GM12878 (cell line): ENCODE measurements around the gene KDM4C. TPM values are rescaled to one million over a fixed set of nuclear protein-coding genes. Genes with fewer than 3 reads are reported as not detected.

Experiments
- ATAC-seq: fragments of 200-7000 bp; cut with Tn5 transposase; 3 replicates; pipeline ENCODE4 v1.9.1; 2020; ENCODE audit warnings: mild to moderate bottlenecking, moderate library complexity
- BruUV-seq: library from RNA; stranded (reverse); fragments of 400-500 nt; replicated peaks from 2 replicates; lab custom pipeline; 2021; lab: Mats Ljungman, UMichigan
- CTCF ChIA-PET: fragments of 300-600 bp; sonication (Branson Sonifier 250); formaldehyde crosslinking; extraction: SDS; loops from one replicate; lab custom pipeline; 2021; ENCODE audit warnings: inconsistent platforms; lab: Yijun Ruan, JAX
- POLR2A ChIA-PET: fragments of 350-600 bp; formaldehyde crosslinking; extraction: SDS; loops from one replicate; lab custom pipeline; 2021; ENCODE audit warnings: inconsistent platforms; lab: Charles Lee
- RAD21 ChIA-PET: fragments of 300-600 bp; sonication (Branson Sonifier 250); formaldehyde crosslinking; loops from one replicate; lab custom pipeline; 2023; ENCODE audit warnings: antibody characterized with exemption; ENCODE audit not compliant: unreplicated experiment; lab: Charles Lee
- SMC1A ChIA-PET: fragments of 300-600 bp; sonication (Branson Sonifier 250); formaldehyde crosslinking; loops from one replicate; lab custom pipeline; 2023; ENCODE audit not compliant: unreplicated experiment, uncharacterized antibody; lab: Charles Lee
- DNase-seq: peaks from one replicate; pipeline ENCODE4 v3.0.0-alpha.2; 2011; ENCODE audit warnings: low read depth, low spot score
- FAIRE-seq: peaks from 3 replicates; lab custom pipeline; 2011; peaks lifted over from hg19 to GRCh38; lab: Jason Lieb, UNC
- H2AFZ ChIP-seq: 2 replicates; pipeline ENCODE4 v1.6.0; 2011; ENCODE audit warnings: low read depth, low read length, control low read depth; ENCODE audit not compliant: control insufficient read depth
- H3K27ac ChIP-seq: 2 replicates; pipeline ENCODE4 v1.5.1; 2011; ENCODE audit warnings: control low read depth; ENCODE audit not compliant: control insufficient read depth, insufficient read depth
- H3K27me3 ChIP-seq, 2 experiments: replicated peaks in 1 of 2; 2 replicates each; pipeline versions ENCODE4 v1.6.0 to v1.6.1; 2011; ENCODE audit warnings: low read length in 1 of 2; ENCODE audit not compliant: control insufficient read depth in 2 of 2, insufficient read depth in 2 of 2
- H3K36me3 ChIP-seq, 2 experiments: 2 replicates each; pipeline ENCODE4 v1.5.1; 2011; ENCODE audit warnings: low read length in 1 of 2; ENCODE audit not compliant: control insufficient read depth in 2 of 2, insufficient read depth in 2 of 2
- H3K4me1 ChIP-seq: 2 replicates; pipeline ENCODE4 v1.6.1; 2011; ENCODE audit warnings: mild to moderate bottlenecking, low read length, moderate library complexity, mixed read lengths; ENCODE audit not compliant: control insufficient read depth, insufficient read depth
- H3K4me2 ChIP-seq: 2 replicates; pipeline ENCODE4 v1.6.0; 2011; ENCODE audit warnings: control low read depth; ENCODE audit not compliant: control insufficient read depth, insufficient read depth
- H3K4me3 ChIP-seq: fragments of 200-600 bp; sonication (generic); 2 replicates; pipeline ENCODE4 v1.5.1; 2016
- H3K79me2 ChIP-seq: 2 replicates; pipeline ENCODE4 v1.6.0; 2011; ENCODE audit warnings: low read length; ENCODE audit not compliant: control insufficient read depth, insufficient read depth
- H3K9ac ChIP-seq: 2 replicates; pipeline ENCODE4 v1.8.0; 2011; ENCODE audit warnings: low read length, control low read depth, mixed read lengths; ENCODE audit not compliant: control insufficient read depth, insufficient read depth
- H3K9me3 ChIP-seq: replicated peaks from 3 replicates; pipeline ENCODE4 v1.5.1; 2011; ENCODE audit warnings: mild to moderate bottlenecking, low read length; ENCODE audit not compliant: control insufficient read depth, insufficient read depth
- H4K20me1 ChIP-seq: 2 replicates; pipeline ENCODE4 v1.6.0; 2011; ENCODE audit not compliant: control insufficient read depth, insufficient read depth
- BACH1 ChIP-seq: fragments of 450-650 bp; IDR thresholded peaks from 2 replicates; pipeline ENCODE4 v1.6.1; 2017; ENCODE audit warnings: mild to moderate bottlenecking, borderline replicate concordance
- FOS ChIP-seq: IDR thresholded peaks from 3 replicates; pipeline ENCODE4 v1.6.1; 2011; ENCODE audit warnings: borderline replicate concordance; ENCODE audit not compliant: insufficient read length; ENCODE audit errors: extremely low read depth
- HCFC1 ChIP-seq: fragments of 150-350 bp; IDR thresholded peaks from 2 replicates; pipeline ENCODE4 v1.6.1; 2014; ENCODE audit warnings: low read length
- KLF5 ChIP-seq: fragments of 450-650 bp; IDR thresholded peaks from 2 replicates; pipeline ENCODE4 v1.6.1; 2014; ENCODE audit warnings: mild to moderate bottlenecking; ENCODE audit not compliant: partially characterized antibody
- MEF2A ChIP-seq: IDR thresholded peaks from 2 replicates; pipeline ENCODE4 v1.6.1; 2011; ENCODE audit warnings: low read depth, mild to moderate bottlenecking, low read length, moderate library complexity; ENCODE audit not compliant: insufficient read depth
- POLR2AphosphoS5 ChIP-seq: IDR thresholded peaks from 2 replicates; pipeline ENCODE4 v1.6.1; 2011; ENCODE audit warnings: mild to moderate bottlenecking, low read length, inconsistent platforms
- RAD51 ChIP-seq: fragments of 450-650 bp; IDR thresholded peaks from 2 replicates; pipeline ENCODE4 v1.6.1; 2016; ENCODE audit warnings: moderate library complexity, mild to moderate bottlenecking, inconsistent platforms
- SPI1 ChIP-seq: IDR thresholded peaks from 2 replicates; pipeline ENCODE4 v1.6.1; 2011; ENCODE audit warnings: low read depth, mild to moderate bottlenecking, low read length, moderate library complexity, borderline replicate concordance; ENCODE audit not compliant: insufficient read depth
- ZBED1 ChIP-seq: IDR thresholded peaks from 2 replicates; pipeline ENCODE4 v1.6.1; 2016; ENCODE audit warnings: borderline replicate concordance
- WGBS: methylation state at CpG from one replicate; pipeline ENCODE4 v1.1.6; 2016; ENCODE audit warnings: low lambda C conversion rate; ENCODE audit not compliant: insufficient replicate concordance, insufficient coverage; ENCODE audit errors: missing lambda C conversion rate; 5-methylcytosine and 5-hydroxymethylcytosine counted together
- in situ Hi-C: fragments of 300-500 bp; cut with MboI; formaldehyde crosslinking; loops from 9 replicates; pipeline ENCODE4 v1.14.3; 2018; ENCODE audit warnings: mixed read lengths
- intact Hi-C: fragments of 100-400 bp; cut with micrococcal nuclease; formaldehyde crosslinking; loops from one replicate; pipeline ENCODE4 v1.14.2; 2022; ENCODE audit not compliant: unreplicated experiment
- polyA plus RNA-seq, 11 experiments: library from polyadenylated mRNA; depleted of rRNA in 4 of 11; unstranded in 6 of 11; stranded (reverse) in 5 of 11; fragments of >200 nt; fragmentation: Nextera tagmentation in 4 of 11; fragmentation: Illumina TruSeq in 1 of 11; extraction: Ambion mirVana in 4 of 11; extraction: Trizol in 1 of 11; gene quantifications; 1 replicate in 1 of 11; 2 replicates in 10 of 11; pipeline versions ENCODE4 v1.2.1 to v1.2.3, GENCODE V29; 2011 to 2016; ENCODE audit warnings: inconsistent platforms in 2 of 11, missing spikeins in 2 of 11, low read depth in 1 of 11
- total RNA-seq, 4 experiments: library from RNA; depleted of rRNA in 3 of 4; stranded (reverse); fragments of >200 nt in 3 of 4; fragmentation: Illumina TruSeq in 1 of 4; extraction: Trizol in 1 of 4; gene quantifications; 2 replicates each; pipeline versions ENCODE4 v1.2.1 to v1.2.3, GENCODE V29; 2013 to 2021
- TF ChIP-seq, protein P1 (sequence below): IDR thresholded peaks from 2 replicates; pipeline ENCODE4 v1.6.1; 2012; ENCODE audit warnings: low read depth, low read length, improper control_type of control experiment
- TF ChIP-seq, protein P2 (sequence below): fragments of 450-650 bp; IDR thresholded peaks from 2 replicates; pipeline ENCODE4 v1.6.1; 2017; ENCODE audit warnings: mild to moderate bottlenecking, moderate library complexity
- TF ChIP-seq, protein P3 (sequence below): fragments of 450-650 bp; IDR thresholded peaks from 2 replicates; pipeline ENCODE4 v1.6.1; 2017; ENCODE audit warnings: borderline replicate concordance
- TF ChIP-seq, protein P4 (sequence below): IDR thresholded peaks from 2 replicates; pipeline ENCODE4 v1.6.1; 2012; ENCODE audit warnings: low read depth, low read length, improper control_type of control experiment
- TF ChIP-seq, protein P5 (sequence below): fragments of 450-650 bp; formaldehyde crosslinking; IDR thresholded peaks from 2 replicates; pipeline ENCODE4 v1.5.0; 2022; ENCODE audit warnings: mild to moderate bottlenecking, missing genetic modification characterization

Gene KDM4C
- total and polyA plus RNA-seq, 10 of the 15 experiments (the other 5 are each of a cell fraction or from before 2014, with no cell fraction given) = 6.8 to 41.2 (median 20.1) TPM

DNA sequence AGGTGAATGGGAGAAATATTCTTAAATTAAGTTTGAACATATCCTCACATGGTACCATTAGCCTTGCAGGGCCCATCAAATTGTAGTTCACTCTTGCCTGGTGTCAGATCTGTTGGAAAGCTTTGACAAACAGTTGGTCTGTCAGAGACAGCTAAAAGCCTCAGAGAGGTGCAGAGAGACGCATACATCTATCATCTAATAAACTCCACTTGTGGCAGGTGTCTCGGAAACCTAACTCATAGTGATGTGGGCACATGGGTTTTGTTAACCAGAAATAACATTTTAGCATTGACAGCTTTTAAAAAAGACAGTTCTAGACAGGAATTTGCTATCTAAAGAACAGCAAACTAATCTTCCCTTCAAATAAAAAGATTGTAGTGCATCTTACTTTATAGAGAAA is 315.9 kb downstream of the KDM4C start:
- FAIRE-seq = no peak
- intact Hi-C loops = no loop called here
- Histone ChIP-seq H4K20me1 (no peaks in the 10 kb centered on the region), H3K36me3 (peaks cover 0 to 4% of the 10 kb centered on the region in 2 experiments; a peak in 1 of 4 replicates), H3K9me3 (no peaks in the 10 kb centered on the region), H3K79me2 (no peaks in the 10 kb centered on the region), H2AFZ (no peak overlapping the region), H3K4me1 (no peaks in the 10 kb centered on the region), H3K4me2 (no peak overlapping the region), H3K27me3 (no peaks in the 10 kb centered on the region), H3K27ac (no peak overlapping the region), H3K9ac (no peak overlapping the region), H3K4me3 (no peak overlapping the region)
- 100% methylated on average over 2 of the region's 2 CpGs for WGBS
- ChIA-PET RAD21 (no interaction called here), POLR2A (no interaction called here), SMC1A (interaction anchor here (0.5 to 1.8 kb wide), 7 partner anchors 10 to 405 kb away, joined by 3 to 6 read pairs (median 3); no protein-coding TSS in a partner anchor), CTCF (interaction anchor here (1.4 kb wide), 2 partner anchors 21 to 164 kb away, joined by 4 to 6 read pairs; no protein-coding TSS in a partner anchor)
- BruUV-seq = no TSS peak
- no peak for ATAC-seq
- in situ Hi-C loops = no loop called here
- DNase-seq = no peak
- TF ChIP-seq ZBED1 = no peak
- no peak for TF ChIP-seq BACH1
- no peak for TF ChIP-seq FOS
- no peak for TF ChIP-seq KLF5
- TF ChIP-seq POLR2AphosphoS5 = no peak
- TF ChIP-seq, protein P1, sequence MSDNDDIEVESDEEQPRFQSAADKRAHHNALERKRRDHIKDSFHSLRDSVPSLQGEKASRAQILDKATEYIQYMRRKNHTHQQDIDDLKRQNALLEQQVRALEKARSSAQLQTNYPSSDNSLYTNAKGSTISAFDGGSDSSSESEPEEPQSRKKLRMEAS = no peak
- TF ChIP-seq, protein P2, sequence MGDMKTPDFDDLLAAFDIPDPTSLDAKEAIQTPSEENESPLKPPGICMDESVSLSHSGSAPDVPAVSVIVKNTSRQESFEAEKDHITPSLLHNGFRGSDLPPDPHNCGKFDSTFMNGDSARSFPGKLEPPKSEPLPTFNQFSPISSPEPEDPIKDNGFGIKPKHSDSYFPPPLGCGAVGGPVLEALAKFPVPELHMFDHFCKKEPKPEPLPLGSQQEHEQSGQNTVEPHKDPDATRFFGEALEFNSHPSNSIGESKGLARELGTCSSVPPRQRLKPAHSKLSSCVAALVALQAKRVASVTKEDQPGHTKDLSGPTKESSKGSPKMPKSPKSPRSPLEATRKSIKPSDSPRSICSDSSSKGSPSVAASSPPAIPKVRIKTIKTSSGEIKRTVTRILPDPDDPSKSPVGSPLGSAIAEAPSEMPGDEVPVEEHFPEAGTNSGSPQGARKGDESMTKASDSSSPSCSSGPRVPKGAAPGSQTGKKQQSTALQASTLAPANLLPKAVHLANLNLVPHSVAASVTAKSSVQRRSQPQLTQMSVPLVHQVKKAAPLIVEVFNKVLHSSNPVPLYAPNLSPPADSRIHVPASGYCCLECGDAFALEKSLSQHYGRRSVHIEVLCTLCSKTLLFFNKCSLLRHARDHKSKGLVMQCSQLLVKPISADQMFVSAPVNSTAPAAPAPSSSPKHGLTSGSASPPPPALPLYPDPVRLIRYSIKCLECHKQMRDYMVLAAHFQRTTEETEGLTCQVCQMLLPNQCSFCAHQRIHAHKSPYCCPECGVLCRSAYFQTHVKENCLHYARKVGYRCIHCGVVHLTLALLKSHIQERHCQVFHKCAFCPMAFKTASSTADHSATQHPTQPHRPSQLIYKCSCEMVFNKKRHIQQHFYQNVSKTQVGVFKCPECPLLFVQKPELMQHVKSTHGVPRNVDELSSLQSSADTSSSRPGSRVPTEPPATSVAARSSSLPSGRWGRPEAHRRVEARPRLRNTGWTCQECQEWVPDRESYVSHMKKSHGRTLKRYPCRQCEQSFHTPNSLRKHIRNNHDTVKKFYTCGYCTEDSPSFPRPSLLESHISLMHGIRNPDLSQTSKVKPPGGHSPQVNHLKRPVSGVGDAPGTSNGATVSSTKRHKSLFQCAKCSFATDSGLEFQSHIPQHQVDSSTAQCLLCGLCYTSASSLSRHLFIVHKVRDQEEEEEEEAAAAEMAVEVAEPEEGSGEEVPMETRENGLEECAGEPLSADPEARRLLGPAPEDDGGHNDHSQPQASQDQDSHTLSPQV = no peak
- TF ChIP-seq, protein P3, sequence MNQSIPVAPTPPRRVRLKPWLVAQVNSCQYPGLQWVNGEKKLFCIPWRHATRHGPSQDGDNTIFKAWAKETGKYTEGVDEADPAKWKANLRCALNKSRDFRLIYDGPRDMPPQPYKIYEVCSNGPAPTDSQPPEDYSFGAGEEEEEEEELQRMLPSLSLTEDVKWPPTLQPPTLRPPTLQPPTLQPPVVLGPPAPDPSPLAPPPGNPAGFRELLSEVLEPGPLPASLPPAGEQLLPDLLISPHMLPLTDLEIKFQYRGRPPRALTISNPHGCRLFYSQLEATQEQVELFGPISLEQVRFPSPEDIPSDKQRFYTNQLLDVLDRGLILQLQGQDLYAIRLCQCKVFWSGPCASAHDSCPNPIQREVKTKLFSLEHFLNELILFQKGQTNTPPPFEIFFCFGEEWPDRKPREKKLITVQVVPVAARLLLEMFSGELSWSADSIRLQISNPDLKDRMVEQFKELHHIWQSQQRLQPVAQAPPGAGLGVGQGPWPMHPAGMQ = no peak
- no peak for TF ChIP-seq HCFC1
- TF ChIP-seq, protein P4, sequence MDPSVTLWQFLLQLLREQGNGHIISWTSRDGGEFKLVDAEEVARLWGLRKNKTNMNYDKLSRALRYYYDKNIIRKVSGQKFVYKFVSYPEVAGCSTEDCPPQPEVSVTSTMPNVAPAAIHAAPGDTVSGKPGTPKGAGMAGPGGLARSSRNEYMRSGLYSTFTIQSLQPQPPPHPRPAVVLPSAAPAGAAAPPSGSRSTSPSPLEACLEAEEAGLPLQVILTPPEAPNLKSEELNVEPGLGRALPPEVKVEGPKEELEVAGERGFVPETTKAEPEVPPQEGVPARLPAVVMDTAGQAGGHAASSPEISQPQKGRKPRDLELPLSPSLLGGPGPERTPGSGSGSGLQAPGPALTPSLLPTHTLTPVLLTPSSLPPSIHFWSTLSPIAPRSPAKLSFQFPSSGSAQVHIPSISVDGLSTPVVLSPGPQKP = no peak
- no peak for TF ChIP-seq MEF2A
- TF ChIP-seq RAD51 = no peak
- TF ChIP-seq, protein P5, sequence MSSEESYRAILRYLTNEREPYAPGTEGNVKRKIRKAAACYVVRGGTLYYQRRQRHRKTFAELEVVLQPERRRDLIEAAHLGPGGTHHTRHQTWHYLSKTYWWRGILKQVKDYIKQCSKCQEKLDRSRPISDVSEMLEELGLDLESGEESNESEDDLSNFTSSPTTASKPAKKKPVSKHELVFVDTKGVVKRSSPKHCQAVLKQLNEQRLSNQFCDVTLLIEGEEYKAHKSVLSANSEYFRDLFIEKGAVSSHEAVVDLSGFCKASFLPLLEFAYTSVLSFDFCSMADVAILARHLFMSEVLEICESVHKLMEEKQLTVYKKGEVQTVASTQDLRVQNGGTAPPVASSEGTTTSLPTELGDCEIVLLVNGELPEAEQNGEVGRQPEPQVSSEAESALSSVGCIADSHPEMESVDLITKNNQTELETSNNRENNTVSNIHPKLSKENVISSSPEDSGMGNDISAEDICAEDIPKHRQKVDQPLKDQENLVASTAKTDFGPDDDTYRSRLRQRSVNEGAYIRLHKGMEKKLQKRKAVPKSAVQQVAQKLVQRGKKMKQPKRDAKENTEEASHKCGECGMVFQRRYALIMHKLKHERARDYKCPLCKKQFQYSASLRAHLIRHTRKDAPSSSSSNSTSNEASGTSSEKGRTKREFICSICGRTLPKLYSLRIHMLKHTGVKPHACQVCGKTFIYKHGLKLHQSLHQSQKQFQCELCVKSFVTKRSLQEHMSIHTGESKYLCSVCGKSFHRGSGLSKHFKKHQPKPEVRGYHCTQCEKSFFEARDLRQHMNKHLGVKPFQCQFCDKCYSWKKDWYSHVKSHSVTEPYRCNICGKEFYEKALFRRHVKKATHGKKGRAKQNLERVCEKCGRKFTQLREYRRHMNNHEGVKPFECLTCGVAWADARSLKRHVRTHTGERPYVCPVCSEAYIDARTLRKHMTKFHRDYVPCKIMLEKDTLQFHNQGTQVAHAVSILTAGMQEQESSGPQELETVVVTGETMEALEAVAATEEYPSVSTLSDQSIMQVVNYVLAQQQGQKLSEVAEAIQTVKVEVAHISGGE = no peak
- no peak for TF ChIP-seq SPI1
